K562 (cell line): ENCODE measurements around the gene BBS1. TPM values are rescaled to one million over a fixed set of nuclear protein-coding genes. Genes with fewer than 3 reads are reported as not detected.

ENCODE experiments used
- BRCA1 ChIP-seq, 2 experiments: fragments of 450-650 bp in 1 of 2; sonication (generic) in 1 of 2; formaldehyde crosslinking in 1 of 2; IDR thresholded peaks; 2 replicates each; pipeline versions ENCODE4 v1.5.0 to v1.6.1; 2017 to 2020; ENCODE audit warnings: mild to moderate bottlenecking in 1 of 2, missing genetic modification reagents in 1 of 2
- CREB1 ChIP-seq, 2 experiments: sonication (generic) in 1 of 2; formaldehyde crosslinking in 1 of 2; IDR thresholded peaks; 2 replicates each; pipeline versions ENCODE4 v1.6.1 to v1.8.0; 2012 to 2022; ENCODE audit warnings: inconsistent platforms in 1 of 2, mild to moderate bottlenecking in 1 of 2, missing genetic modification reagents in 1 of 2, moderate library complexity in 1 of 2
- HMG20B ChIP-seq: fragments of 250-450 bp; sonication (Bioruptor Pico); IDR thresholded peaks from 2 replicates; pipeline ENCODE4 v1.5.0; 2021; ENCODE audit warnings: mild to moderate bottlenecking
- MBD2 ChIP-seq: sonication (generic); IDR thresholded peaks from 2 replicates; pipeline ENCODE4 v1.6.1; 2016; ENCODE audit warnings: low read depth, borderline replicate concordance
- MEIS2 ChIP-seq: fragments of 450-650 bp; IDR thresholded peaks from 2 replicates; pipeline ENCODE4 v1.6.1; 2014; ENCODE audit warnings: mild to moderate bottlenecking; ENCODE audit not compliant: partially characterized antibody
- NELFE ChIP-seq: IDR thresholded peaks from 2 replicates; pipeline ENCODE4 v1.6.1; 2011; ENCODE audit warnings: mild to moderate bottlenecking; ENCODE audit not compliant: insufficient read depth, insufficient read length
- NFATC3 ChIP-seq: fragments of 450-650 bp; IDR thresholded peaks from 2 replicates; pipeline ENCODE4 v1.6.1; 2017; ENCODE audit warnings: mild to moderate bottlenecking
- NFXL1 ChIP-seq: fragments of 450-650 bp; formaldehyde crosslinking; IDR thresholded peaks from 2 replicates; pipeline ENCODE4 v1.4.0; 2021; ENCODE audit warnings: mild to moderate bottlenecking
- RAD21 ChIP-seq, 2 experiments: fragments of 250-450 bp in 1 of 2; fragments of 450-650 bp in 1 of 2; sonication (Bioruptor Pico) in 1 of 2; formaldehyde crosslinking in 1 of 2; IDR thresholded peaks in 1 of 2; conservative IDR thresholded peaks in 1 of 2; 2 replicates each; pipeline versions ENCODE4 v1.4.0 to v1.8.0; 2020 to 2022; ENCODE audit warnings: mild to moderate bottlenecking in 2 of 2, moderate library complexity in 1 of 2
- RNF2 ChIP-seq: sonication (generic); IDR thresholded peaks from 2 replicates; pipeline ENCODE4 v1.6.1; 2016
- SPI1 ChIP-seq: IDR thresholded peaks from 2 replicates; pipeline ENCODE4 v1.6.1; 2011; ENCODE audit warnings: low read depth, low read length, control low read depth, borderline replicate concordance
- TRIM28 ChIP-seq: fragments of 450-650 bp; IDR thresholded peaks from 2 replicates; pipeline ENCODE4 v1.6.1; 2017
- ZNF146 ChIP-seq: IDR thresholded peaks from one replicate; pipeline ENCODE4 v1.6.1; 2018; ENCODE audit warnings: missing compliant biosample characterization; ENCODE audit not compliant: unreplicated experiment
- ZNF584 ChIP-seq: fragments of 200-800 bp; sonication (Bioruptor generic); IDR thresholded peaks from 2 replicates; pipeline ENCODE4 v1.6.1; 2016; ENCODE audit warnings: low read depth, mild to moderate bottlenecking, missing genetic modification characterization, missing compliant biosample characterization
- ZNF707 ChIP-seq: fragments of 250-450 bp; sonication (Bioruptor Pico); conservative IDR thresholded peaks from 2 replicates; pipeline ENCODE4 v1.8.0; 2022; ENCODE audit warnings: inconsistent platforms, mild to moderate bottlenecking, moderate library complexity
- ZNF77 ChIP-seq: fragments of 250-450 bp; sonication (Bioruptor Pico); IDR thresholded peaks from 2 replicates; pipeline ENCODE4 v1.5.0; 2020
- polyA plus RNA-seq, 8 experiments: library from polyadenylated mRNA; depleted of rRNA in 4 of 8; stranded (reverse) in 5 of 8; unstranded in 3 of 8; fragments of >200 nt; fragmentation: Nextera tagmentation in 2 of 8; fragmentation: Illumina TruSeq in 1 of 8; extraction: Ambion mirVana in 2 of 8; extraction: Trizol in 1 of 8; gene quantifications; 2 replicates each; pipeline versions ENCODE4 v1.2.1 to v1.2.3, GENCODE V29; 2011 to 2014; ENCODE audit warnings: inconsistent platforms in 1 of 8, missing spikeins in 1 of 8
- total RNA-seq, 7 experiments: library from RNA; depleted of rRNA in 6 of 7; stranded (reverse); fragments of >200 nt in 6 of 7; fragmentation: Illumina TruSeq in 2 of 7; extraction: Trizol in 2 of 7; gene quantifications; 2 replicates each; pipeline versions ENCODE4 v1.2.1 to v1.2.3, GENCODE V29; 2011 to 2021; ENCODE audit warnings: low replicate concordance in 1 of 7
- TF ChIP-seq, protein P1 (sequence below): fragments of 250-450 bp; sonication (Bioruptor Pico); IDR thresholded peaks from 2 replicates; pipeline ENCODE4 v1.4.0; 2020
- TF ChIP-seq, protein P2 (sequence below): fragments of 450-650 bp; conservative IDR thresholded peaks from 2 replicates; pipeline ENCODE4 v1.6.1; 2016; ENCODE audit warnings: missing genetic modification characterization, low read depth, mild to moderate bottlenecking, control low read depth, missing compliant biosample characterization

The BBS1 gene
- total and polyA plus RNA-seq, 9 of the 15 experiments (the other 6 are each of a cell fraction or from before 2014, with no cell fraction given) = 9.0 to 19.8 (median 12.1) TPM

DNA sequence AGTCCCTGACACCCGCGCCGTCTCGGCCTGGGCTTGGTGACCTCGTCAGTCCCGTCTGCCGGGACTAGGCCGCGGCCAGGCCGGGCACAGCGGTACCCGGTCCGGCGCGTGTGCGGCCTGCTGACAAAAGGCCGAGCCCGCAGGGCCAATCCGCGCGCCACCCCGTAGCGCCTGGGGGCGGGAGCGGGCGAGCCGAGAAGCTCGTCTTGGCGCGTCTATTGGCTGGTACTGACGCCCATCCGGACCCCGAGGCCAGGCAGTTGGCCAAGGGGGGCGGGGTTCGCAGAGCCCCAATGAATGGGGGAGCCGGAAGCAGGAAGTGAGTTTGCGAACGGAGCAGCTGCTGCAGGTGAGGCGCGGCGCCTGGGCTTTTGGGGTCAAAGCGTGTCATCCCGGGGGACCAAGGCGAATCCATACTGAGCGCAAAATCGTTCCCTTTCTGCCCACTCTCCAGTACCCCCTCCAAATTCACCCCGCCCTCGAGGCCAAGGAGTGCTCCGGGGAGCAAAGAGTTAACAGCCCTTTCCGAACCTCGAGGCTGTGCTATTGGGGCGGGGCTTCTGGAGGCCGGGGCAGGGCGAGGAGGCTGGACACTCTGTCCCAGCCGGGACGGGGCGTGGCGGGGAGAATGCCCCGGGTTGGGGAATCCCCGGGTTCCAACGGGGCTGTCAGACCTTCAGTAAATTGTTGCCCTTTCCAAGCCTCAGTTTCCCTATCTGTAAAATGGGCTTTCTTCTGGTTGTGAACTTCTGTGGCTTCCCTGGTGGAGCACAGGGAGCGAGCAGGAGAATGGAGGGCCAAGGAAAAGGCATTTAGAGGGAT, 30.1 kb upstream of the BBS1 start, which contains the start of gene DPP3 (continued):
- TF ChIP-seq TRIM28 = no peak
- TF ChIP-seq, protein P1, sequence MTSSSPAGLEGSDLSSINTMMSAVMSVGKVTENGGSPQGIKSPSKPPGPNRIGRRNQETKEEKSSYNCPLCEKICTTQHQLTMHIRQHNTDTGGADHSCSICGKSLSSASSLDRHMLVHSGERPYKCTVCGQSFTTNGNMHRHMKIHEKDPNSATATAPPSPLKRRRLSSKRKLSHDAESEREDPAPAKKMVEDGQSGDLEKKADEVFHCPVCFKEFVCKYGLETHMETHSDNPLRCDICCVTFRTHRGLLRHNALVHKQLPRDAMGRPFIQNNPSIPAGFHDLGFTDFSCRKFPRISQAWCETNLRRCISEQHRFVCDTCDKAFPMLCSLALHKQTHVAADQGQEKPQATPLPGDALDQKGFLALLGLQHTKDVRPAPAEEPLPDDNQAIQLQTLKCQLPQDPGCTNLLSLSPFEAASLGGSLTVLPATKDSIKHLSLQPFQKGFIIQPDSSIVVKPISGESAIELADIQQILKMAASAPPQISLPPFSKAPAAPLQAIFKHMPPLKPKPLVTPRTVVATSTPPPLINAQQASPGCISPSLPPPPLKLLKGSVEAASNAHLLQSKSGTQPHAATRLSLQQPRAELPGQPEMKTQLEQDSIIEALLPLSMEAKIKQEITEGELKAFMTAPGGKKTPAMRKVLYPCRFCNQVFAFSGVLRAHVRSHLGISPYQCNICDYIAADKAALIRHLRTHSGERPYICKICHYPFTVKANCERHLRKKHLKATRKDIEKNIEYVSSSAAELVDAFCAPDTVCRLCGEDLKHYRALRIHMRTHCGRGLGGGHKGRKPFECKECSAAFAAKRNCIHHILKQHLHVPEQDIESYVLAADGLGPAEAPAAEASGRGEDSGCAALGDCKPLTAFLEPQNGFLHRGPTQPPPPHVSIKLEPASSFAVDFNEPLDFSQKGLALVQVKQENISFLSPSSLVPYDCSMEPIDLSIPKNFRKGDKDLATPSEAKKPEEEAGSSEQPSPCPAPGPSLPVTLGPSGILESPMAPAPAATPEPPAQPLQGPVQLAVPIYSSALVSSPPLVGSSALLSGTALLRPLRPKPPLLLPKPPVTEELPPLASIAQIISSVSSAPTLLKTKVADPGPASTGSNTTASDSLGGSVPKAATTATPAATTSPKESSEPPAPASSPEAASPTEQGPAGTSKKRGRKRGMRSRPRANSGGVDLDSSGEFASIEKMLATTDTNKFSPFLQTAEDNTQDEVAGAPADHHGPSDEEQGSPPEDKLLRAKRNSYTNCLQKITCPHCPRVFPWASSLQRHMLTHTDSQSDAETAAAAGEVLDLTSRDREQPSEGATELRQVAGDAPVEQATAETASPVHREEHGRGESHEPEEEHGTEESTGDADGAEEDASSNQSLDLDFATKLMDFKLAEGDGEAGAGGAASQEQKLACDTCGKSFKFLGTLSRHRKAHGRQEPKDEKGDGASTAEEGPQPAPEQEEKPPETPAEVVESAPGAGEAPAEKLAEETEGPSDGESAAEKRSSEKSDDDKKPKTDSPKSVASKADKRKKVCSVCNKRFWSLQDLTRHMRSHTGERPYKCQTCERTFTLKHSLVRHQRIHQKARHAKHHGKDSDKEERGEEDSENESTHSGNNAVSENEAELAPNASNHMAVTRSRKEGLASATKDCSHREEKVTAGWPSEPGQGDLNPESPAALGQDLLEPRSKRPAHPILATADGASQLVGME (CRISPR knock-in tag) = no peak
- no peak for TF ChIP-seq ZNF146 (CRISPR knock-in tag)
- TF ChIP-seq ZNF77 (CRISPR knock-in tag) = no peak
- peak; percentile 83; the same call in 1 of the 2 replicates for TF ChIP-seq MBD2
- TF ChIP-seq, protein P2, sequence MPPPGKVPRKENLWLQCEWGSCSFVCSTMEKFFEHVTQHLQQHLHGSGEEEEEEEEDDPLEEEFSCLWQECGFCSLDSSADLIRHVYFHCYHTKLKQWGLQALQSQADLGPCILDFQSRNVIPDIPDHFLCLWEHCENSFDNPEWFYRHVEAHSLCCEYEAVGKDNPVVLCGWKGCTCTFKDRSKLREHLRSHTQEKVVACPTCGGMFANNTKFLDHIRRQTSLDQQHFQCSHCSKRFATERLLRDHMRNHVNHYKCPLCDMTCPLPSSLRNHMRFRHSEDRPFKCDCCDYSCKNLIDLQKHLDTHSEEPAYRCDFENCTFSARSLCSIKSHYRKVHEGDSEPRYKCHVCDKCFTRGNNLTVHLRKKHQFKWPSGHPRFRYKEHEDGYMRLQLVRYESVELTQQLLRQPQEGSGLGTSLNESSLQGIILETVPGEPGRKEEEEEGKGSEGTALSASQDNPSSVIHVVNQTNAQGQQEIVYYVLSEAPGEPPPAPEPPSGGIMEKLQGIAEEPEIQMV (tag) = no peak
- TF ChIP-seq ZNF584 = no peak
- 0 out of 4 replicates have a peak, but pooled peaks of 1 of the 2 experiments have one; percentile 6 for TF ChIP-seq RAD21 (CRISPR knock-in tag; conservative IDR thresholded peaks at IDR 0.05 in 1 of 2, IDR thresholded peaks at IDR 0.05 in 1 of 2)
- TF ChIP-seq HMG20B (CRISPR knock-in tag) = no peak
- no peak for TF ChIP-seq ZNF707
- no peak for TF ChIP-seq BRCA1 (IDR thresholded peaks at IDR 0.05)
- no peak for TF ChIP-seq BRCA1 (CRISPR knock-in tag; IDR thresholded peaks at IDR 0.05)
- no peak for TF ChIP-seq NFATC3
- TF ChIP-seq RNF2 = no peak
- TF ChIP-seq NELFE = no peak
- peak; percentile 32 for TF ChIP-seq MEIS2
- no peak for TF ChIP-seq NFXL1 (CRISPR knock-in tag)
- TF ChIP-seq SPI1 = peak; percentile 58
- peak; percentile 69 for TF ChIP-seq CREB1 (IDR thresholded peaks at IDR 0.05)
- TF ChIP-seq CREB1 (CRISPR knock-in tag; IDR thresholded peaks at IDR 0.05) = peak; percentile 74
